RPMI8226 (cell line): ENCODE results near the gene EPHB3.

Experiments
- DNase-seq: peaks from one replicate; pipeline ENCODE4 v3.0.0-alpha.2; 2015

Gene EPHB3

GRCh38 chr3:184543843-184544512 is 17.6 kb upstream of the EPHB3 start:
- DNase-seq = peak; percentile 88

- DNase-seq = no peak
Measured at GRCh38 chr3:184544513-184544861, 17.1 kb upstream of the EPHB3 start.

GRCh38 chr3:184545769-184546168 is 15.8 kb upstream of the EPHB3 start:
- no peak for DNase-seq

GRCh38 chr3:184546252-184546651 is 15.3 kb upstream of the EPHB3 start:
- peak; percentile 68 for DNase-seq

- DNase-seq = no peak
Measured at GRCh38 chr3:184549796-184550577, 11.6 kb upstream of the EPHB3 start.

GRCh38 chr3:184551103-184551502 is 10.5 kb upstream of the EPHB3 start:
- DNase-seq = no peak

- no peak for DNase-seq
Measured at GRCh38 chr3:184551614-184552256, 9.8 kb upstream of the EPHB3 start.

GRCh38 chr3:184552296-184552695 is 9.3 kb upstream of the EPHB3 start:
- no peak for DNase-seq

- DNase-seq = no peak
Measured at GRCh38 chr3:184552863-184553262, 8.7 kb upstream of the EPHB3 start.

GRCh38 chr3:184553385-184553784 is 8.2 kb upstream of the EPHB3 start:
- no peak for DNase-seq

- DNase-seq = no peak
Measured at GRCh38 chr3:184554461-184554860, 7.1 kb upstream of the EPHB3 start.

- no peak for DNase-seq
Measured at GRCh38 chr3:184556582-184557347, 4.8 kb upstream of the EPHB3 start.

- DNase-seq = no peak
Measured at GRCh38 chr3:184557348-184557950, 4.1 kb upstream of the EPHB3 start.

GRCh38 chr3:184558726-184559125 is 2.9 kb upstream of the EPHB3 start:
- no peak for DNase-seq

GRCh38 chr3:184559336-184559735 is 2.2 kb upstream of the EPHB3 start:
- peak; percentile 60 for DNase-seq

GRCh38 chr3:184560531-184560930 is 1.1 kb upstream of the EPHB3 start:
- no peak for DNase-seq

GRCh38 chr3:184561913-184562877 is 610 bp downstream of the EPHB3 start:
- DNase-seq = no peak

- no peak for DNase-seq
Measured at GRCh38 chr3:184562878-184563560, 1.4 kb downstream of the EPHB3 start.

GRCh38 chr3:184563561-184563925 is 2.0 kb downstream of the EPHB3 start:
- DNase-seq = no peak

- DNase-seq = no peak
Measured at GRCh38 chr3:184563941-184564684, 2.5 kb downstream of the EPHB3 start.
